NT2/D1 (cell line): Measurements from ENCODE around the gene GTPBP6.
"Not testable (repeated sequence)": the region's sequence is repeated elsewhere in the genome, so short reads cannot be mapped to it uniquely, and the experiment has no call there.

ENCODE experiments used
- SUZ12 ChIP-seq: IDR thresholded peaks from 2 replicates; pipeline ENCODE4 v1.6.1; 2011; ENCODE audit not compliant: insufficient read length, insufficient read depth; ENCODE audit errors: extremely low read depth
- ZNF274 ChIP-seq: IDR thresholded peaks from 2 replicates; pipeline ENCODE4 v1.6.1; 2011; ENCODE audit warnings: mild to moderate bottlenecking, low read depth, low read length

DNA sequence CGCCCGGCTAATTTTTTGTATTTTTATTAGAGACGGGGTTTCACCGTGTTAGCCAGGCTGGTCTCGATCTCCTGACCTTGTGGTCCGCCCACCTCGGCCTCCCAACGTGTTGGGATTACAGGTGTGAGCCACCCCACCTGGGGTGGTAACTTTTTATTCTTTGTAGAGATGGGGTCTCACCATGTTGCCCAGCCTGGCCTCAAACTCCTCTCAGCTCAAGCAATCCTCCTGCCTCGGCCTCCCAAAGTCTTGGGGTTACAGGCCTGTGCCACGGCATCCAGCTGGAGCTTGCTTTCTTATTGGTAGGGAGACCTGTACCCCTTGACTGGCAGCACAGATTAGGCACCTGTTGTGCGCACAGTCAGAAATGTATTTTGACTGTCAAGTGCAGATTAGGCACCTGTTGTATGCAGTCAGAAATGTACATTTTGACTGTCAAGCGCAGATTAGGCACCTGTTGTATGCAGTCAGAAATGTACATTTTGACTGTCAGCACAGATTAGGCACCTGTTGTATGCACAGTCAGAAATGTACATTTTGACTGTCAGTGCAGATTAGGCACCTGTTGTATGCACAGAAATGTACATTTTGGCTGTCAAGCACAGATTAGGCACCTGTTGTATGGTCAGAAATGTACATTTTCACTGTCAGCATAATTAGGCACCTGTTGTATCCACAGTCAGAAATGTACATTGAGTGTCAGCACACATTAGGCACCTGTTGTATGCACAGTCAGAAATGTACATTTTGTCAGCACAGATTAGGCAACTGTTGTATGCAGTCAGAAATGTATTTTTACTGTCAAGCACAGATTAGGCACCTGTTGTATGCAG lies 12.6 kb downstream of the GTPBP6 start:
- not testable (repeated sequence) for TF ChIP-seq SUZ12, ZNF274
